Body of pancreas (tissue), 4 donors: ENCODE results near the gene ZDHHC13. TPM values are rescaled to one million over a fixed set of nuclear protein-coding genes. Genes with fewer than 3 reads are reported as not detected.

ENCODE experiments used
- ATAC-seq: fragments of 150-250 bp; one replicate; pipeline ENCODE4 v1.9.1; 2016
- DNase-seq, 4 donors: peaks; one replicate each; pipeline ENCODE4 v3.0.0-alpha.2; 2019
- H3K27ac ChIP-seq, 4 donors: fragments of 200-600 bp; sonication (generic); 1 replicate in 3 of 4; 2 replicates in 1 of 4; pipeline versions ENCODE4 v1.5.1 to v1.6.1; 2016 to 2019; ENCODE audit warnings: mild to moderate bottlenecking in 1 of 4, mixed read lengths in 1 of 4, moderate library complexity in 1 of 4
- H3K27me3 ChIP-seq, 2 donors: fragments of 200-600 bp; sonication (generic); one replicate each; pipeline ENCODE4 v1.6.0; 2016; ENCODE audit warnings: mild to moderate bottlenecking in 1 of 2
- H3K36me3 ChIP-seq, 2 donors: fragments of 200-600 bp; sonication (generic); replicated peaks in 1 of 2; 2 replicates each; pipeline ENCODE4 v1.5.1; 2016; ENCODE audit warnings: low read depth in 2 of 2; ENCODE audit not compliant: insufficient read depth in 1 of 2
- H3K4me1 ChIP-seq: fragments of 200-600 bp; sonication (generic); one replicate; pipeline ENCODE4 v1.6.0; 2016
- H3K4me3 ChIP-seq, 2 donors: fragments of 200-600 bp; sonication (generic); 1 replicate in 1 of 2; 2 replicates in 1 of 2; pipeline ENCODE4 v1.5.1; 2016 to 2019
- H3K9me3 ChIP-seq, 3 donors: fragments of 200-600 bp; sonication (generic); 1 replicate in 2 of 3; 2 replicates in 1 of 3; pipeline ENCODE4 v1.5.1; 2016
- POLR2A ChIP-seq, 3 donors: fragments of 450-650 bp; IDR thresholded peaks; one replicate each; pipeline ENCODE4 v1.6.1; 2016; ENCODE audit warnings: antibody characterized with exemption in 3 of 3, mild to moderate bottlenecking in 2 of 3
- WGBS, 2 donors: methylation state at CpG; one replicate each; pipeline ENCODE4 v1.1.5; 2017; 5-methylcytosine and 5-hydroxymethylcytosine counted together
- intact Hi-C: fragments of 100-400 bp; cut with DNase I; formaldehyde crosslinking; loops from one replicate; pipeline ENCODE4 v1.15.1; 2023
- total RNA-seq, 2 donors: library from RNA; depleted of rRNA; stranded (reverse); fragments of >200 nt; gene quantifications; one replicate each; pipeline ENCODE4 v1.1.0, GENCODE V29; 2016
- TF ChIP-seq, protein P1 (sequence below), 7 experiments: fragments of 450-650 bp in 4 of 7; fragments of 200-600 bp in 3 of 7; sonication (generic) in 3 of 7; IDR thresholded peaks; one replicate each; pipeline ENCODE4 v1.5.1; 2016 to 2019; ENCODE audit warnings: antibody characterized with exemption in 7 of 7

Gene ZDHHC13
- total RNA-seq, 2 donors from 2014 or later, result 12.2 to 16.9 TPM

- Histone ChIP-seq H3K27me3 (no peaks in the 10 kb centered on the region), H3K9me3 (no peaks in the 10 kb centered on the region), H3K27ac (no peak overlapping the region), H3K36me3 (no peaks in the 10 kb centered on the region), H3K4me1 (no peaks in the 10 kb centered on the region), H3K4me3 (no peak overlapping the region)
- no peak for DNase-seq
- intact Hi-C loops, result no loop called here
- no peak for ATAC-seq
- 94 to 100% methylated on average over 5 to 6 of the region's 6 CpGs for WGBS, 2 donors
- no peak for TF ChIP-seq POLR2A (IDR thresholded peaks at IDR 0.05)
- TF ChIP-seq, protein P1, sequence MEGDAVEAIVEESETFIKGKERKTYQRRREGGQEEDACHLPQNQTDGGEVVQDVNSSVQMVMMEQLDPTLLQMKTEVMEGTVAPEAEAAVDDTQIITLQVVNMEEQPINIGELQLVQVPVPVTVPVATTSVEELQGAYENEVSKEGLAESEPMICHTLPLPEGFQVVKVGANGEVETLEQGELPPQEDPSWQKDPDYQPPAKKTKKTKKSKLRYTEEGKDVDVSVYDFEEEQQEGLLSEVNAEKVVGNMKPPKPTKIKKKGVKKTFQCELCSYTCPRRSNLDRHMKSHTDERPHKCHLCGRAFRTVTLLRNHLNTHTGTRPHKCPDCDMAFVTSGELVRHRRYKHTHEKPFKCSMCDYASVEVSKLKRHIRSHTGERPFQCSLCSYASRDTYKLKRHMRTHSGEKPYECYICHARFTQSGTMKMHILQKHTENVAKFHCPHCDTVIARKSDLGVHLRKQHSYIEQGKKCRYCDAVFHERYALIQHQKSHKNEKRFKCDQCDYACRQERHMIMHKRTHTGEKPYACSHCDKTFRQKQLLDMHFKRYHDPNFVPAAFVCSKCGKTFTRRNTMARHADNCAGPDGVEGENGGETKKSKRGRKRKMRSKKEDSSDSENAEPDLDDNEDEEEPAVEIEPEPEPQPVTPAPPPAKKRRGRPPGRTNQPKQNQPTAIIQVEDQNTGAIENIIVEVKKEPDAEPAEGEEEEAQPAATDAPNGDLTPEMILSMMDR (IDR thresholded peaks at IDR 0.05), result no peak
Measured at GRCh38 chr11:19225123-19225522, 108.2 kb downstream of the ZDHHC13 start.

DNA sequence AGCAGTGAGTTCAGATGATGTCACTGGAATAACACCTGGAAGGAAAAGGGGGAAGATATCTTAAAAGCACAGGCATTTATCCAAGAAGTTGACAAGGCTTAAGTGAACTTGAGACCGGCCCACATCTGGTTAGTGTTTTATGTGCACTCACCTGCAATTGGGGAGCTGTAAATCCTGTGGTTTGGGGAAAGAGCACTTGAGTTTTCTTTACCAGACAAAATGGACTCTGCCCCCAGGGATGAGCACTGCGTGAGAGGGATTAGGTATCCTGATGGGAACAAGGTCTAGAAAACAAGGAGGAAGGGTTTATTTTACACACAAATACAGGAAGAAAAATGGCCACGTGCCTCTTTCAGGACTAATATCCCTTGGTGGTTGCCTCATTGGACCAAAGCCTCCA, 108.6 kb downstream of the ZDHHC13 start:
- Histone ChIP-seq H3K27ac (no peak overlapping the region), H3K36me3 (no peaks in the 10 kb centered on the region), H3K9me3 (no peaks in the 10 kb centered on the region), H3K27me3 (no peaks in the 10 kb centered on the region), H3K4me1 (no peaks in the 10 kb centered on the region), H3K4me3 (no peak overlapping the region)
- ATAC-seq (no peak), DNase-seq (no peak)
- intact Hi-C loops, result no loop called here
- TF ChIP-seq, protein P1 (IDR thresholded peaks at IDR 0.05), result no peak
- no peak for TF ChIP-seq POLR2A (IDR thresholded peaks at IDR 0.05)
- WGBS, 2 donors, result 95 to 100% methylated on average over 3 of the region's 3 CpGs

Other genes starting within 250 kb of the ZDHHC13 start
- gene MRGPRX1, start 177.8 kb upstream of the ZDHHC13 start, total RNA-seq, result not detected
- not detected for gene MRGPRX2, start 56.5 kb upstream of the ZDHHC13 start, total RNA-seq
- not detected for gene CSRP3, start 84.8 kb downstream of the ZDHHC13 start, total RNA-seq
- gene E2F8, start 123.8 kb downstream of the ZDHHC13 start, total RNA-seq, result under 1 TPM in 1 of 2 donors, not detected in 1; 0.26 TPM